Renal cortical epithelial cell (primary cell): ENCODE results near the gene INO80E. TPM values are rescaled to one million over a fixed set of nuclear protein-coding genes. Genes with fewer than 3 reads are reported as not detected.

ENCODE experiments used
- DNase-seq: peaks from one replicate; pipeline ENCODE4 v3.0.0-alpha.2; 2011; ENCODE audit warnings: low read depth
- total RNA-seq: library from RNA; depleted of rRNA; stranded (reverse); fragments of >200 nt; gene quantifications from 2 replicates; pipeline ENCODE4 v1.2.3, GENCODE V29; 2014

INO80E gene
- total RNA-seq, 1 donor from 2014 or later = 27.7 TPM

DNA sequence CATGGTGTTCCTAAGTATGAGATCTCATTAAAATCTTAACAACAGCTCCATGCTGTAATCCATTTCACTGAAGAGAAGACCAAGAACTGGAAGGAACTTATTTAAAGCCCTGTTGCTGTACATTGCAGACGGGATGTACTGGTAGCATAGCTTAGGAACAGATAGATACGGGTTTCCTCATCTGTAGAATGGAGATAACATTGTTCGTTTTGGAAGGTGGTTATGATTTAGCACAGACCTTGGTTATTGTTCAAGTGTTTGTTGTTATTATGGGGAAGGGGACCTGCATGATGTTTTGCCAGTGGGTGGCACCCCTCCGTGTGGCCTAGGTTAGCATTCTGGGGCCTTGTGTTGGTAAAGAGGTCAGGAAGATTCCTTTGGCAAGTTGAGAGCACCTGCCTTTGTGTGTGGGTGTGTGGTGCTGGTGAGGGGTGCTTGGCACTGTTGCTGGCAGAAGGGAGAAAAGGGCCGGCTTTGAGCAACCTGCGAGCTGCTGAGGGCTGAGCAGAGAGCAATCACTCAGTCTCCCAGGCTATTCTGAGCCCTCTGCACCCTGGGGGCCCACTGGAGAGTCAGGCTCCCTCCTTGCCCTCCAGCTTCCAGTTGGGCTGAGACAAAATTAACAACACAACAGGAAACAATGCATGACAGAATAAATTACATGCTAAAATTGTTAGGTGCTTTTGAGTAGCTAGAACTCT lies 20.1 kb upstream of the INO80E start:
- no peak for DNase-seq

DNA sequence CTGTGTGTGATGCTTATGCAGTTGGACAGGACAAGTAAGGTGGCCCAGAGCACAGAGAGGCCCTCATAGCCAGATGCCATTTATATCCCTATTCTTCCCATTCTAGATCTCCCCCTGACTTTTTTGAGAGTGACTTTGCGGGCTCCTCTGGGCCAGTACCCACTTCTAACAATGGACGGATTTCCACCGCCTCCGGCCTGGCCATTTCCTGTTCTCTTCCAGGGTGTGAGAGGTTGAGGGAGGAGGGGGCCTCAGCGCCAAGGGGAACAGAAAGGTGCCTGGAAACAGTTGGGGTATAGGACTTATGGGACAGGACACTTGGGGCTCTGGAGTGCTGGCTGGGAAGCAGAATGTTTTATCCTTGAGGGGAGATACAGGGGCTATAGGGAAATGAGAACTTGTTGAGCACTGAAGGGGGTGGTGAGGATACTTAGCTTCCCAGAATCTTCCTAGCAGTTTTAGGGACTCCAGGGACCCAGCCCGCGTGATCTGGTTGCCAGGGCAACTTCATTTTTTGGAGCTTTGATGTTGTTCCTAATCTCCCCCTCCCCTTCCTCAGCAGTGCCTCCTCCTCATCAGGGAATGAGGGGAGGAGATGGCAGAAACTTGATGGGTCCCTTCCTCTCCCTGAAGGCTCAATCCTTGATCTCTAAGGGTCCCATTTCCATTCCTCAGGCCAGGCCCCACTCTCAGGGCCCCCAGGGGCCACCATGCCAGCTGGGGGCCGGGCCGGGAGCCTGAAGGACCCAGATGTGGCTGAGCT lies 18.8 kb upstream of the INO80E start:
- DNase-seq = no peak

DNA sequence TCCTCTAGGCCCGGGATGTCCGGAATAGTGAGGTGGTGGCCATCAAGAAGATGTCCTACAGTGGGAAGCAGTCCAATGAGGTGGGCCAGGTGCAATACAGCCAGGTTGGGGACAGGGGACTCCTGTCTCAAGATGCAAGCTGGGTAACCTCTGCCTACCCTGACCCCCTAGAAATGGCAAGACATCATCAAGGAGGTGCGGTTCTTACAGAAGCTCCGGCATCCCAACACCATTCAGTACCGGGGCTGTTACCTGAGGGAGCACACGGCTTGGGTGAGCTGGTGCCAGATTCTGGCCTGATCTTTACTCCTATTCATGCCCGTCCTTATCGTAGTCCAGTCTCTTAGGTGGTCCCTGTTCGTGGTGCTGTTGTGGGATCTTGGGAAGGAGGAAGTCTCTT lies 18.0 kb upstream of the INO80E start:
- DNase-seq = no peak

DNA sequence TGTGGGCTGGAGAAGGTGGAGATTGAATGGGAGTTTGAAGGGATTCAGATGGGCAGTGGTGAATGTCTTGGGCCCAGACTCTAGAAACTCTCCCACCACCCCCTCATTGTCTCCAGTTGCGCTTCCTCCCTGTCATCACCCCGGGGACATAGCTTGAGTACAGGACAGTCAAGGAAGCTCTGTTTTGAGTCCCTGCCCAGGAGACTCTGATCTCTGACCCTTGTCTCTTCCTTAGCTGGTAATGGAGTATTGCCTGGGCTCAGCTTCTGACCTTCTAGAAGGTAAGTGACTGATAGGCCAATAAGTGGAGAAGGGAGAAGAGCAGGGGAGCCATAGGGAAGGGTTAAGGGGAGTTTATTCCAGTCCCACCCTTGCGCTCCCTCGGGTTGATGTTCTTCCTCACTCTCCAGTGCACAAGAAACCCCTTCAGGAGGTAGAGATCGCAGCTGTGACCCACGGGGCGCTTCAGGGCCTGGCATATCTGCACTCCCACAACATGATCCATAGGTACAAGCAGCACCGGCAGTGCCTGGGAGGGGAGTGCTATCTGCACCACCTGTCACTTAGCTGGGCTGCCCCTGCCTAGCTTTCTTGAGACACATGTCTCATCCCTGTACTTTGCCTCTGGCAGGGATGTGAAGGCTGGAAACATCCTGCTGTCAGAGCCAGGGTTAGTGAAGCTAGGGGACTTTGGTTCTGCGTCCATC lies 17.3 kb upstream of the INO80E start:
- DNase-seq = no peak

DNA sequence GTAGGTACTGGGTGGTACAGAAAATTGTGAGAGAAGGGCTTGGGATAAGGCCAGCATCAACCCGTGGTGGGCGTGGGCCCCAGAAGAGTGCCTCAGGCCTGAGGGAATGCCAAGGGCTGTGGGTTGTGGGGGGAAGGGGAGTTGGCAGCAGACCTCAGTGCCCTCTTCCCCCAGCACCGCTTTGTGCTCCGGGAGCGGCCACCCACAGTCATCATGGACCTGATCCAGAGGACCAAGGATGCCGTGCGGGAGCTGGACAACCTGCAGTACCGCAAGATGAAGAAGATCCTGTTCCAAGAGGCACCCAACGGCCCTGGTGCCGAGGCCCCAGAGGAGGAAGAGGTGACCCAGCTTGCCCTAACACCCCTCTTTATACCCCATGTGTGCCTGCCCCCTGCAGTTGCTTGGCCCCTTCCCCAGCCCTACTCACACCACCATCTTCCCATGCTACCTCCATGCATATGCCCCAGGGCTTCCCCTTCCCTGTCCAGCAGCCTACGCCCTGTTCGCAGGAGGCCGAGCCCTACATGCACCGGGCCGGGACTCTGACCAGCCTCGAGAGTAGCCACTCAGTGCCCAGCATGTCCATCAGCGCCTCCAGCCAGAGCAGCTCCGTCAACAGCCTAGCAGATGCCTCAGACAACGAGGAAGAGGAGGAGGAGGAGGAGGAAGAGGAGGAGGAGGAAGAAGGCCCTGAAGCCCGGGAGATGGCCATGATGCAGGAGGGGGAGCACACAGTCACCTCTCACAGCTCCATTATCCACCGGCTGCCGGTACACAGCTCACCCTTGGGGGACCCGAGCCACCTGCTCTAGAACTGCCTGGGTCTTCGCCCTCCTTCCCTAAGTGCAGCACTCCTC lies 13.3 kb upstream of the INO80E start:
- DNase-seq = no peak

GRCh38 chr16:29983420-29984136 lies 12.5 kb upstream of the INO80E start:
- DNase-seq = no peak

GRCh38 chr16:29984137-29984763 lies 11.8 kb upstream of the INO80E start:
- DNase-seq = no peak

- DNase-seq = no peak
Observed at GRCh38 chr16:29984764-29985147, 11.3 kb upstream of the INO80E start.

- DNase-seq = no peak
Observed at GRCh38 chr16:29985271-29985811, 10.7 kb upstream of the INO80E start.

GRCh38 chr16:29986231-29986630 lies 9.8 kb upstream of the INO80E start:
- no peak for DNase-seq

- DNase-seq = no peak
Observed at GRCh38 chr16:29986931-29987330, 9.1 kb upstream of the INO80E start.

DNA sequence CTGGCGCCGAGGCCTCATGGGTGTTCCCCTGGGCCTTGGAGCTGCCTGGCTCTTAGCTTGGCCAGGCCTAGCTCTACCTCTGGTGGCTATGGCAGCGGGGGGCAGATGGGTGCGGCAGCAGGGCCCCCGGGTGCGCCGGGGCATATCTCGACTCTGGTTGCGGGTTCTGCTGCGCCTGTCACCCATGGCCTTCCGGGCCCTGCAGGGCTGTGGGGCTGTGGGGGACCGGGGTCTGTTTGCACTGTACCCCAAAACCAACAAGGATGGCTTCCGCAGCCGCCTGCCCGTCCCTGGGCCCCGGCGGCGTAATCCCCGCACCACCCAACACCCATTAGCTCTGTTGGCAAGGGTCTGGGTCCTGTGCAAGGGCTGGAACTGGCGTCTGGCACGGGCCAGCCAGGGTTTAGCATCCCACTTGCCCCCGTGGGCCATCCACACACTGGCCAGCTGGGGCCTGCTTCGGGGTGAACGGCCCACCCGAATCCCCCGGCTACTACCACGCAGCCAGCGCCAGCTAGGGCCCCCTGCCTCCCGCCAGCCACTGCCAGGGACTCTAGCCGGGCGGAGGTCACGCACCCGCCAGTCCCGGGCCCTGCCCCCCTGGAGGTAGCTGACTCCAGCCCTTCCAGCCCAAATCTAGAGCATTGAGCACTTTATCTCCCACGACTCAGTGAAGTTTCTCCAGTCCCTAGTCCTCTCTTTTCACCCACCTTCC lies 8.5 kb upstream of the INO80E start:
- no peak for DNase-seq

DNA sequence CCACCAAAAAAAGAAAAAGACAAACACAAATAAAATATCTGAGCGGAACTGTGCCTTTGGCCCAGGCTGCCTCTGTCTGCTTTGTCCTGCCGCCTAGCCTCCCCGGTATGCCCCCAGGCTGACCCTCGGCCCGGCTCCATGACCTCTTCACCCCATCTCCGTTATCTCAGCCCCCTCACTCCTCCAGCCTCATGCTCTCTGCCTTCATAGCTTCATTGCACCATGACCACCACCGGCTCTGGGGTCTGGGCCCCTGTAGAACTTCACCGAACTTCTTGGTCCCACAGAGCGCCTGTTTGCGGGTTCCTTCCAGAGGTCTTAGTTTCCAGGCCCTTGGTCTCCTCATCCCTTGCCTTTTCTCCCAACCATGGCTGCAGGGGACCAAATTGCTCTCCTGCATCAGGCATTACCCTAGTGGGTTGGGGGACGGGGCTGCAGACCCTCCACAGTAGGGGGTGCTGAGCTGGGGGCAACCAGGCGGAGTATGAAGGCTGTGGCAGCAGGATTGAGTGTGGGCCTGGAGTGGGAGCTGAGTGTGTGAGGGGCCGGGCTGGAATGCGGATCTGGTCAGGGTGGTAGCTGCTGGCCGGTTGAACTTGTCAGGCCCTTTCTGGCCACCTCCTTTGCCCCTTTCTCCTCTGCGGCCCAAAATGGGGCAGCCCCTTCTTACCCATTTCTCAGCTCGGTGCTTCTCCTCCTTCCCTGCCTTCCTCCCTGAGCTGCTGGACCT lies 7.5 kb upstream of the INO80E start:
- DNase-seq = no peak

DNA sequence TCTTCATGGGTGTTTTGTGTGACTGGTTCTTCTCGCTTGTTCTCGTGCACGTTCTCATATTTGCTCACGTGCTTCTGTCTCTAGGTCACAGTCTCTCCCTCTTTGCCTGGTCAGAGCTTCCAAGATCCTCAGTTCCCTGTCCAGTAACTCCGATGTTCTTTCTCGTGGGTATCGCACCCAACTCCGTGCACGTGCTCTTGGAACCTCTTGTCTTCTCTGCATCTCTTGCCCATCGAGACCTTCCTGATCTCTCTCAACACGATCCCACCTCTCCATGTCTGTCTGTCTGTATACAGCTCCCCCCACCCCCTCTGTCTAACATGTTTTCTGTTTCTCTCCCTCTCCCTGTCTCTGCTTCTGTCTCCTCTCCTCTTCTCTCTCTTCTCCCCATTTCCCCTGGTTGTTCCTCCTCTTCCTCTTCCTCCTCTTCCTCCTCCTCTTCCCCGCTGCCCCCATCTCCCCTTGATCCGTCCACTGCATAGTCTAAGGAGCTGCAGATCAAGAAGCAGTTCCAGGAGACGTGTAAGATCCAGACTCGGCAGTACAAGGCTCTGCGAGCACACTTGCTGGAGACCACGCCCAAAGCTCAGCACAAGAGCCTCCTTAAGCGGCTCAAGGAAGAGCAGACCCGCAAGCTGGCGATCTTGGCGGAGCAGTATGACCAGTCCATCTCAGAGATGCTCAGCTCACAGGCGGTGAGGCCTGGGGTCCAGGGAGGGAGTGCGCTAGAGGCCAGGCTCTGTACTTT lies 6.8 kb upstream of the INO80E start:
- DNase-seq = no peak

DNA sequence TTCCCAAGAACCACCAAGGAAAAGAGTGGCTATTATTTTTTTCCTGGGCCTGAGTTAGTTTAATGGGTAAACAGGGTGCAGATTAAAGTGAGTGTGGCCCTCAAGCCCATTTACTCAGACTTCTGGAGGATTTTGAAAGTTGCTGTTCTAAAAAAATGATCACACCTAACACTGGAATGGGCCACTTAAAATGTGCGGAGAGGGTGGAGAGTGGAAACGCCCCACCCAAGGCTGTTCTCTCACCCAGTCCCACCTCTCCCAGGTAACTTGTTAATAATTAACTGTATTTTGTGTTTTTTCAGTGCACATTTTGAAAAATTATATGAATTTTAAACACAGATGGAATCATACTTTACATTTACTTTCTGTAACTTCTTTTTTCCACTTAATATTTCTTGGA lies 6.0 kb upstream of the INO80E start:
- DNase-seq = no peak

GRCh38 chr16:29990883-29991570 lies 5.0 kb upstream of the INO80E start:
- DNase-seq = no peak

DNA sequence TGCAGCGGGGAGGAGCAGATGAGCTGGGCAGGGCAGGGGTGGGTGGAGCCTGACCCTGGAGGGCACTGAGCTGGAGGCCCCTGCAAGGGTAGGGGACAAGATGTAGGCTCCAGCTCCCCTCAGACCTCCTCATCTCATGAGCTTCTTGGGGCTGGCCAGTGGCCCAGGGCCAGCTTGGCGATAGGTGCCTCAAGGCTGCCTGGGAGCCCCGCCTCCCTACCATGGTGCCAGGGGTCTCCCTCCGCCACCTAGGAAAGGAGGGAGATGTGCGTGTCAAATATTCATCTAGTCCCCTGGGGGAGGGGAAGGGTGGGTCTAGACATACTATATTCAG lies 4.5 kb upstream of the INO80E start:
- DNase-seq = no peak
